Prostate gland (tissue), 2 donors: Measurements from ENCODE around the gene XRCC3. TPM values are rescaled to one million over a fixed set of nuclear protein-coding genes. Genes with fewer than 3 reads are reported as not detected.

ENCODE experiments used
- DNase-seq: peaks from one replicate; pipeline ENCODE4 v3.0.0-alpha.2; 2019; ENCODE audit warnings: low spot score
- H3K27ac ChIP-seq, 2 donors: fragments of 200-600 bp; sonication (generic); 2 replicates each; pipeline ENCODE4 v1.5.1; 2017 to 2019
- H3K27me3 ChIP-seq: fragments of 200-600 bp; sonication (generic); replicated peaks from 2 replicates; pipeline ENCODE4 v1.5.1; 2019; ENCODE audit not compliant: insufficient read depth
- H3K36me3 ChIP-seq, 2 donors: fragments of 200-600 bp; sonication (generic); 1 replicate in 1 of 2; 2 replicates in 1 of 2; pipeline versions ENCODE4 v1.5.1 to v1.8.1; 2017 to 2019
- H3K4me1 ChIP-seq: fragments of 200-600 bp; sonication (generic); replicated peaks from 2 replicates; pipeline ENCODE4 v1.5.1; 2019
- H3K4me3 ChIP-seq, 2 donors: fragments of 200-600 bp; sonication (generic); 2 replicates each; pipeline ENCODE4 v1.5.1; 2017 to 2019
- H3K9me3 ChIP-seq: fragments of 200-600 bp; sonication (generic); 2 replicates; pipeline ENCODE4 v1.5.1; 2017
- CTCF ChIP-seq, 4 experiments: fragments of 200-600 bp in 2 of 4; fragments of 450-650 bp in 2 of 4; sonication (generic) in 2 of 4; IDR thresholded peaks; 1 replicate in 3 of 4; 2 replicates in 1 of 4; pipeline ENCODE4 v1.5.1; 2016 to 2019; ENCODE audit warnings: antibody characterized with exemption in 4 of 4, mild to moderate bottlenecking in 2 of 4, moderate library complexity in 2 of 4
- POLR2A ChIP-seq: fragments of 450-650 bp; IDR thresholded peaks from one replicate; pipeline ENCODE4 v1.6.1; 2016; ENCODE audit warnings: antibody characterized with exemption, mild to moderate bottlenecking
- POLR2AphosphoS5 ChIP-seq: sonication (generic); formaldehyde crosslinking; IDR thresholded peaks from one replicate; pipeline ENCODE4 v1.6.1; 2017; ENCODE audit warnings: antibody characterized with exemption
- WGBS: methylation state at CpG from one replicate; pipeline ENCODE4 v1.1.5; 2018; 5-methylcytosine and 5-hydroxymethylcytosine counted together
- intact Hi-C: fragments of 100-400 bp; cut with DNase I; formaldehyde crosslinking; loops from one replicate; pipeline ENCODE4 v1.14.2; 2022
- total RNA-seq, 2 donors: library from RNA; depleted of rRNA; stranded (reverse); fragments of >200 nt; gene quantifications; one replicate each; pipeline ENCODE4 v1.1.0, GENCODE V29; 2016

The XRCC3 gene
- total RNA-seq, 2 donors from 2014 or later: 24.7 to 33.2 TPM

- no peaks in the 10 kb centered on the region for H3K9me3 ChIP-seq
- peaks cover 0 to 9% of the 10 kb centered on the region in 2 donors for H3K36me3 ChIP-seq
- no peaks in the 10 kb centered on the region for H3K27me3 ChIP-seq
- peak overlapping the region; percentile 69 to 80 for H3K27ac ChIP-seq
- TF ChIP-seq CTCF (IDR thresholded peaks at IDR 0.05): peak in 1 of 4 experiments; percentile 12
- peak; percentile 87 for TF ChIP-seq POLR2AphosphoS5
- TF ChIP-seq POLR2A: peak; percentile 63
- intact Hi-C loops: no loop called here
- WGBS: 62% methylated on average over 22 of the region's 33 CpGs
- peak; percentile 87 for DNase-seq
- H3K4me3 ChIP-seq: no peak overlapping the region
- peaks cover 28% of the 10 kb centered on the region for H3K4me1 ChIP-seq
Observed at GRCh38 chr14:103698380-103699260, 16.6 kb downstream of the XRCC3 start.

GRCh38 chr14:103697603-103698379 is 17.5 kb downstream of the XRCC3 start:
- Histone ChIP-seq H3K36me3 (peaks cover 0 to 10% of the 10 kb centered on the region in 2 donors), H3K4me1 (peaks cover 36% of the 10 kb centered on the region)
- intact Hi-C loops: no loop called here

GRCh38 chr14:103697206-103697602 is 18.0 kb downstream of the XRCC3 start:
- no peak for TF ChIP-seq POLR2A
- DNase-seq: no peak

More at GRCh38 chr14:103697603-103698379, 17.5 kb downstream of the XRCC3 start:
- Histone ChIP-seq H3K27me3 (no peaks in the 10 kb centered on the region), H3K4me3 (no peak overlapping the region), H3K9me3 (no peaks in the 10 kb centered on the region), H3K27ac (peak overlapping the region; percentile 69 to 80)
- WGBS: 85% methylated on average over 14 of the region's 14 CpGs
- no peak for DNase-seq
- TF ChIP-seq CTCF (IDR thresholded peaks at IDR 0.05): no peak
- no peak for TF ChIP-seq POLR2A
- no peak for TF ChIP-seq POLR2AphosphoS5

DNA sequence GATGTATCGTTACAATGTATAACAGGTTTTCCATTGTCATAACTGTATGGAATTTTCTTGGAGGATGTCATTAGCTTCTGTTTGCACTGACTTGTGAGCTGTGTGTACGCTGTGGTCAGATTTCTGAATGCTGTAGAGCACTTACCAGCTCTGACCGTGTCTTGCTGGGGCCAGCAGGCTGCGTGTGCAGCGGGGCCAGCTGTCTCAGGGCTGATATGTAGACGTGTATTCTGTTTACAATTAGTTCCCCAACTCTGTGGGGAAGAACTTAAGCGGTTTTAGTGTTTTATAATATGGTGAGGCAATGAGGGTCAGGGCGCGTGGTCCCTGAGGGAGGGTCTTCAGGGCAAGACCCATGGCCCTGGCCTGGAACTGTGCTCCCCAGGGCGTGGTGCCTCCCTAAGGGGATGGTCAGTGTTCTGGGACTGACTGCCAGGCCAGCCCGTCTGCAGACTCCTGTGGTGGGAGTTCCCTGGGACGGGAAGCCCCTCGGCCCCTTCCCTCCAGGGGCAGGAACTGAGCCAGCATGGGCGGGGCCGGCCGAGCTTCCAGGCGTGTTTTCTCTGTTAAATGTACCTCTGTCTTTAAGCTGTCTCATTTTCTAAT is 18.7 kb downstream of the XRCC3 start:
- 27% methylated on average over 17 of the region's 17 CpGs for WGBS
- H3K4me3 ChIP-seq: no peak overlapping the region
- no peak for DNase-seq
- H3K9me3 ChIP-seq: no peaks in the 10 kb centered on the region
- peaks cover 36% of the 10 kb centered on the region for H3K4me1 ChIP-seq
- H3K27me3 ChIP-seq: no peaks in the 10 kb centered on the region
- peak overlapping the region; percentile 50 to 80 for H3K27ac ChIP-seq
- peaks cover 0 to 10% of the 10 kb centered on the region in 2 donors for H3K36me3 ChIP-seq
- intact Hi-C loops: no loop called here
- TF ChIP-seq POLR2A (no peak), CTCF (IDR thresholded peaks at IDR 0.05) (no peak), POLR2AphosphoS5 (no peak)

More at GRCh38 chr14:103697206-103697602, 18.0 kb downstream of the XRCC3 start:
- no peak overlapping the region for H3K4me3 ChIP-seq
- peak overlapping the region in 1 of 2 donors; percentile 80 for H3K27ac ChIP-seq
- peaks cover 36% of the 10 kb centered on the region for H3K4me1 ChIP-seq
- 19% methylated on average over 3 of the region's 3 CpGs for WGBS
- no peaks in the 10 kb centered on the region for H3K9me3 ChIP-seq
- peaks cover 0 to 10% of the 10 kb centered on the region in 2 donors for H3K36me3 ChIP-seq
- intact Hi-C loops: no loop called here
- H3K27me3 ChIP-seq: no peaks in the 10 kb centered on the region

GRCh38 chr14:103696070-103696402 is 19.2 kb downstream of the XRCC3 start:
- Histone ChIP-seq H3K27ac (no peak overlapping the region), H3K9me3 (no peaks in the 10 kb centered on the region), H3K27me3 (no peaks in the 10 kb centered on the region), H3K36me3 (peaks cover 0 to 10% of the 10 kb centered on the region in 2 donors), H3K4me3 (no peak overlapping the region), H3K4me1 (peaks cover 36% of the 10 kb centered on the region)
- WGBS: 38% methylated on average over 12 of the region's 13 CpGs
- TF ChIP-seq POLR2A (no peak), CTCF (IDR thresholded peaks at IDR 0.05) (no peak), POLR2AphosphoS5 (no peak)
- intact Hi-C loops: no loop called here
- DNase-seq: no peak
